Adrenal gland (tissue), 12 donors: Measurements from ENCODE around the gene PAK5. TPM values are rescaled to one million over a fixed set of nuclear protein-coding genes. Genes with fewer than 3 reads are reported as not detected.
"Not testable (repeated sequence)": the region's sequence is repeated elsewhere in the genome, so short reads cannot be mapped to it uniquely, and the experiment has no call there.

Source experiments
- DNase-seq, 7 donors: peaks; one replicate each; pipeline ENCODE4 v3.0.0-alpha.2; 2019 to 2020
- H3K27ac ChIP-seq, 5 donors: fragments of 200-600 bp; sonication (generic) in 4 of 5; 1 replicate in 3 of 5; 2 replicates in 2 of 5; pipeline versions ENCODE4 v1.5.1 to v1.8.0; 2016 to 2020; ENCODE audit warnings: mild to moderate bottlenecking in 1 of 5
- H3K27me3 ChIP-seq: fragments of 200-600 bp; 2 replicates; pipeline ENCODE4 v1.8.0; 2021
- H3K36me3 ChIP-seq, 2 donors: fragments of 200-600 bp; replicated peaks in 1 of 2; 1 replicate in 1 of 2; 2 replicates in 1 of 2; pipeline versions ENCODE4 v1.5.1 to v1.8.0; 2018 to 2022
- H3K4me1 ChIP-seq, 2 donors: fragments of 200-600 bp; replicated peaks in 1 of 2; 1 replicate in 1 of 2; 2 replicates in 1 of 2; pipeline versions ENCODE4 v1.5.1 to v1.8.0; 2018 to 2021
- H3K4me3 ChIP-seq, 4 donors: fragments of 200-600 bp; sonication (generic) in 3 of 4; one replicate each; pipeline ENCODE4 v1.5.1; 2016 to 2018
- H3K9me3 ChIP-seq, 3 donors: fragments of 200-600 bp; sonication (generic) in 1 of 3; replicated peaks in 1 of 3; 1 replicate in 2 of 3; 2 replicates in 1 of 3; pipeline versions ENCODE4 v1.5.1 to v1.8.0; 2016 to 2021
- CTCF ChIP-seq, 6 experiments: fragments of 450-650 bp in 4 of 6; fragments of 200-600 bp in 2 of 6; sonication (generic) in 1 of 6; IDR thresholded peaks; 1 replicate in 5 of 6; 2 replicates in 1 of 6; pipeline versions ENCODE4 v1.5.1 to v1.8.0; 2016 to 2021; ENCODE audit warnings: antibody characterized with exemption in 6 of 6, mild to moderate bottlenecking in 2 of 6, moderate library complexity in 1 of 6
- POLR2A ChIP-seq, 2 donors: fragments of 450-650 bp; IDR thresholded peaks; one replicate each; pipeline ENCODE4 v1.6.1; 2017; ENCODE audit warnings: antibody characterized with exemption in 2 of 2, mild to moderate bottlenecking in 2 of 2, moderate library complexity in 1 of 2
- WGBS, 4 donors: extraction: QIAGEN DNeasy Blood & Tissue Kit in 2 of 4; methylation state at CpG; one replicate each; pipeline versions ENCODE4 v1.1.5 to v1.1.7; 2013 to 2017; 5-methylcytosine and 5-hydroxymethylcytosine counted together
- intact Hi-C, 2 donors: fragments of 100-400 bp; cut with DNase I; formaldehyde crosslinking; loops; one replicate each; pipeline versions ENCODE4 v1.14.1 to v1.15.0; 2022 to 2023
- polyA plus RNA-seq, 3 donors: library from polyadenylated mRNA; stranded (reverse); fragments of 200-250 nt in 2 of 3; fragments of 350-450 nt in 1 of 3; fragmentation: Illumina TruSeq in 1 of 3; extraction: RNeasy Lipid Tissue Mini Kit (QIAGEN cat#74804) in 1 of 3; gene quantifications; one replicate each; pipeline ENCODE4 v1.2.3, GENCODE V29; 2013 to 2014
- total RNA-seq, 9 donors: library from RNA; depleted of rRNA in 4 of 9; stranded (reverse); fragments of >200 nt in 4 of 9; fragments of 120-200 nt in 1 of 9; fragmentation: NEBNext Ultra II Directional in 1 of 9; extraction: Animal tissue kit (Norgen Biotek cat#: 25700) in 1 of 9; gene quantifications; one replicate each; pipeline versions ENCODE4 v1.1.0 to v1.2.4, GENCODE V29; 2013 to 2023
- donor health status: healthy with polysubstance abuse.
- donor health status: Bipolar disorder and iron deficiency.
- donor health status: DM: yes; HTN: yes; CAD: no.
- donor health status: DM: no; HTN: no; CAD: no.
- donor health status: DM: no; HTN: no; CAD: no.
- donor health status: DM: yes; HTN: yes; CAD: no.

The PAK5 gene
- total and polyA plus RNA-seq, 12 donors, result 1.2 to 17.0 (median 4.0) TPM

GRCh38 chr20:9642882-9643281, 196.0 kb downstream of the PAK5 start:
- Histone ChIP-seq H3K36me3 (no peaks in the 10 kb centered on the region), H3K27me3 (no peaks in the 10 kb centered on the region), H3K4me1 (no peaks in the 10 kb centered on the region), H3K4me3 (no peak overlapping the region), H3K27ac (no peak overlapping the region), H3K9me3 (no peaks in the 10 kb centered on the region)
- no peak for DNase-seq
- intact Hi-C loops, result no loop called here
- TF ChIP-seq POLR2A (IDR thresholded peaks at IDR 0.05), result no peak
- TF ChIP-seq CTCF (IDR thresholded peaks at IDR 0.05), result no peak

- DNase-seq, H3K27me3 ChIP-seq, H3K36me3 ChIP-seq, intact Hi-C loops, H3K9me3 ChIP-seq, H3K27ac ChIP-seq, H3K4me1 ChIP-seq, H3K4me3 ChIP-seq: not testable (repeated sequence)
- WGBS, 4 donors, result 80 to 96% (median 92%) methylated on average over 1 to 21 of the region's 26 CpGs
Observed at GRCh38 chr20:9641499-9642000, 197.3 kb downstream of the PAK5 start.

DNA sequence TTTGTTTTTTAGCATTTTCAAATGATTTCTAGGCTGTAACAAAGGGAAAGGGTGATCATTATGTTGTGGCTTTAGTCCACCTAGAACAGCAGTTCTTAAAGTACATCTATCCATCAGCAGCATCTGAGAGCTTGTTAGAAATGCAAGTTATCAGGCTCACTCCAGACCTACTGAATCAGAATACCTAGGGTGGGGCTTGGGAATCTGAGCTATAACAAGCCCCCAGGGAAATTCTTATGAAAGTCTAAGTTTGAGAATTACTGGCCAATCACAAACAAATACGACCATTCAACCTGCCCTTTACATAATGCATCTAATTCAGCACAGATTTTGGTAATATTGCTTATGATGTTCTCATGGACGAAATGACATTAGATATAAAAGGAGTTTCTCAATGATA, 201.0 kb downstream of the PAK5 start:
- DNase-seq, result no peak
- H3K27me3 ChIP-seq, result no peaks in the 10 kb centered on the region
- TF ChIP-seq POLR2A (IDR thresholded peaks at IDR 0.05) (no peak), CTCF (IDR thresholded peaks at IDR 0.05) (no peak)
- intact Hi-C loops, result no loop called here
- no peak overlapping the region for H3K4me3 ChIP-seq
- H3K27ac ChIP-seq, result no peak overlapping the region
- H3K36me3 ChIP-seq, result no peaks in the 10 kb centered on the region
- H3K9me3 ChIP-seq, result no peaks in the 10 kb centered on the region
- 78 to 89% (median 84%) methylated on average over 2 of the region's 2 CpGs for WGBS, 4 donors
- H3K4me1 ChIP-seq, result no peaks in the 10 kb centered on the region

DNA sequence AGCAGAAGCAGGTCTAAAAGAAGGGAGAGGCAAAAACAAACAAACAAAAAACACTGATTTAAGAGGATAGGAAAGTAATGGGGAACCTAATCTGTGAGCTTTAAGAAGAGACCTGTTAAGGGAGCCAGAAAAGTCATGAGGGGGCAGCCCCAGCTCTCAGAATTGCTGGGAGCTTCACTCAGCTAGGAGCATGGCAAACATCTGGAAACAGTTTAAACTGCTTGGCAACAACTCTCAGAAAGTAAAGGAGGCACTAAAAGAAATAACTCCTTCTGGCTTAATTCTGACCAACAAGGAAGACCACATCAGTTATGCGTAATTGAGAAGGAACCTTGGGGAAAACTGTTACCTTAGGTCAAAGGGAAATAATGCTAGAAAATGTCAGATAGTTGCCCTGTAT, 203.1 kb downstream of the PAK5 start:
- TF ChIP-seq CTCF (IDR thresholded peaks at IDR 0.05) (no peak), POLR2A (IDR thresholded peaks at IDR 0.05) (no peak)
- Histone ChIP-seq H3K9me3 (no peaks in the 10 kb centered on the region), H3K27ac (no peak overlapping the region), H3K27me3 (no peaks in the 10 kb centered on the region), H3K4me3 (no peak overlapping the region), H3K36me3 (no peaks in the 10 kb centered on the region), H3K4me1 (no peaks in the 10 kb centered on the region)
- 77 to 91% (median 83%) methylated on average over 1 of the region's 1 CpG for WGBS, 4 donors
- DNase-seq, result no peak
- intact Hi-C loops, result no loop called here

DNA sequence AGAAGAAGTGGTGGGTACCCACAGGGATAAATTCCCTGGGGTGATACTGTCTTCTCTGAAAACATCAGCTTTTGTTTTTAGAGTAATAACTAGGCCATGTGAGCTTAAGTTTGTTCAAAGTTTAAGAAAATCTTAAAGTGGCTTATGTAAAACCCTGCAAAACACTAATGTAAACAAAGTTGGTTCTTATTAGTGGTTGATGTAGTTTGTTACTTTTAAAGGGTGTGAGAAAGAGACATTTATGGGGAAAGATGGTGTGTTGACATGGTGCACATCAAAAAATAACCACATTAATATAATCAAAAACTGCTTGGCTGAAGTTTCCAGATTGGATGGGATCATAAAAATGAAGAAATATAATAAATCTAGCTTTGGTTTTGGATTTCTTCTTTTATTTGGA, 204.5 kb downstream of the PAK5 start:
- TF ChIP-seq CTCF (IDR thresholded peaks at IDR 0.05) (no peak), POLR2A (IDR thresholded peaks at IDR 0.05) (no peak)
- Histone ChIP-seq H3K27me3 (no peaks in the 10 kb centered on the region), H3K36me3 (no peaks in the 10 kb centered on the region), H3K4me1 (no peaks in the 10 kb centered on the region), H3K9me3 (no peaks in the 10 kb centered on the region), H3K27ac (no peak overlapping the region), H3K4me3 (no peak overlapping the region)
- intact Hi-C loops, result no loop called here
- DNase-seq, result no peak
